CD14-positive monocyte (primary cell): ENCODE results near the gene ITPKB. TPM values are rescaled to one million over a fixed set of nuclear protein-coding genes. Genes with fewer than 3 reads are reported as not detected.

Experiments
- DNase-seq, 3 donors: peaks; one replicate each; pipeline ENCODE4 v3.0.0-alpha.2; 2011 to 2022
- H2AFZ ChIP-seq: 2 replicates; pipeline ENCODE4 v1.6.0; 2012; ENCODE audit warnings: mild to moderate bottlenecking, low read depth, low read length, inconsistent platforms; ENCODE audit not compliant: insufficient read depth, poor library complexity, severe bottlenecking
- H3K27ac ChIP-seq, 2 donors: 1 replicate in 1 of 2; 2 replicates in 1 of 2; pipeline ENCODE4 v1.5.1; 2012 to 2013; ENCODE audit warnings: low read length in 2 of 2, control low read depth in 1 of 2, inconsistent platforms in 1 of 2, low read depth in 1 of 2, mild to moderate bottlenecking in 1 of 2
- H3K27me3 ChIP-seq, 2 donors: one replicate each; pipeline versions ENCODE4 v1.6.0 to v1.6.1; 2011 to 2013; ENCODE audit warnings: low read length in 2 of 2; ENCODE audit not compliant: control insufficient read depth in 2 of 2, insufficient read depth in 2 of 2
- H3K36me3 ChIP-seq, 2 donors: replicated peaks in 1 of 2; 1 replicate in 1 of 2; 2 replicates in 1 of 2; pipeline versions ENCODE4 v1.5.1 to v1.6.1; 2012 to 2013; ENCODE audit warnings: low read length in 2 of 2, control low read depth in 1 of 2, inconsistent platforms in 1 of 2, mild to moderate bottlenecking in 1 of 2; ENCODE audit not compliant: insufficient read depth in 2 of 2, control insufficient read depth in 1 of 2
- H3K4me1 ChIP-seq, 2 donors: 1 replicate in 1 of 2; 2 replicates in 1 of 2; pipeline versions ENCODE4 v1.5.1 to v1.6.1; 2012 to 2013; ENCODE audit warnings: low read length in 2 of 2, control low read depth in 1 of 2, inconsistent platforms in 1 of 2, mild to moderate bottlenecking in 1 of 2, moderate library complexity in 1 of 2; ENCODE audit not compliant: insufficient read depth in 2 of 2, control insufficient read depth in 1 of 2
- H3K4me2 ChIP-seq: replicated peaks from 2 replicates; pipeline ENCODE3; 2012; ENCODE audit warnings: low read length, moderate library complexity, mild to moderate bottlenecking; ENCODE audit not compliant: poor library complexity, severe bottlenecking; ENCODE audit errors: extremely low read depth
- H3K4me3 ChIP-seq, 3 experiments: fragments of 200-600 bp in 1 of 3; sonication (generic) in 1 of 3; replicated peaks in 1 of 3; 1 replicate in 2 of 3; 2 replicates in 1 of 3; pipeline ENCODE4 v1.5.1; 2011 to 2013; ENCODE audit warnings: low read length in 3 of 3, mild to moderate bottlenecking in 3 of 3, control low read depth in 2 of 3, low read depth in 2 of 3, inconsistent platforms in 1 of 3, moderate library complexity in 1 of 3
- H3K79me2 ChIP-seq: 2 replicates; pipeline ENCODE4 v1.6.0; 2012; ENCODE audit warnings: mild to moderate bottlenecking, control low read depth, inconsistent platforms, low read length, moderate library complexity; ENCODE audit not compliant: insufficient read depth
- H3K9ac ChIP-seq: 2 replicates; pipeline ENCODE4 v1.6.0; 2017; ENCODE audit warnings: low read length, mild to moderate bottlenecking; ENCODE audit not compliant: insufficient read depth, poor library complexity, severe bottlenecking
- H3K9me3 ChIP-seq, 2 donors: replicated peaks in 1 of 2; 1 replicate in 1 of 2; 2 replicates in 1 of 2; pipeline versions ENCODE4 v1.5.1 to v1.6.1; 2012 to 2013; ENCODE audit warnings: low read length in 2 of 2, control low read depth in 1 of 2; ENCODE audit not compliant: control insufficient read depth in 1 of 2, insufficient read depth in 1 of 2
- H4K20me1 ChIP-seq: 2 replicates; pipeline ENCODE4 v1.6.0; 2012; ENCODE audit warnings: mild to moderate bottlenecking, low read length, control low read depth, moderate library complexity; ENCODE audit not compliant: insufficient read depth
- H3K27ac Mint-ChIP-seq, 7 donors: one replicate each; pipeline ENCODE4 v1.8.0; 2020; ENCODE audit warnings: mild to moderate bottlenecking in 7 of 7, mixed read lengths in 7 of 7, moderate library complexity in 6 of 7, inconsistent platforms in 2 of 7
- H3K27me3 Mint-ChIP-seq, 3 donors: one replicate each; pipeline ENCODE4 v1.8.0; 2021 to 2022; ENCODE audit warnings: low read depth in 3 of 3, mild to moderate bottlenecking in 3 of 3, mixed read lengths in 3 of 3, moderate library complexity in 3 of 3, inconsistent platforms in 1 of 3
- H3K36me3 Mint-ChIP-seq, 2 donors: one replicate each; pipeline ENCODE4 v1.8.0; 2020; ENCODE audit warnings: mixed read lengths in 2 of 2, inconsistent platforms in 1 of 2, mild to moderate bottlenecking in 1 of 2
- H3K4me1 Mint-ChIP-seq: one replicate; pipeline ENCODE4 v1.8.0; 2020; ENCODE audit warnings: mild to moderate bottlenecking, mixed read lengths
- H3K4me3 Mint-ChIP-seq, 2 donors: one replicate each; pipeline ENCODE4 v1.8.0; 2020; ENCODE audit warnings: mild to moderate bottlenecking in 2 of 2, mixed read lengths in 2 of 2, moderate library complexity in 1 of 2
- H3K9me3 Mint-ChIP-seq, 7 donors: one replicate each; pipeline ENCODE4 v1.8.0; 2020 to 2022; ENCODE audit warnings: mixed read lengths in 7 of 7, mild to moderate bottlenecking in 6 of 7, moderate library complexity in 6 of 7, inconsistent platforms in 2 of 7
- CTCF ChIP-seq: fragments of 200-600 bp; IDR thresholded peaks from one replicate; pipeline ENCODE4 v1.8.0; 2022; ENCODE audit warnings: antibody characterized with exemption, mild to moderate bottlenecking
- WGBS: methylation state at CpG from one replicate; pipeline ENCODE4 v1.1.5; 2013; ENCODE audit warnings: missing lambda C conversion rate; ENCODE audit not compliant: insufficient coverage; 5-methylcytosine and 5-hydroxymethylcytosine counted together
- intact Hi-C, 2 donors: fragments of 100-400 bp; cut with micrococcal nuclease; formaldehyde crosslinking; loops; one replicate each; pipeline versions ENCODE4 v1.15.0 to v1.15.1; 2023
- polyA plus RNA-seq, 3 donors: library from polyadenylated mRNA; depleted of rRNA in 1 of 3; unstranded in 2 of 3; stranded (reverse) in 1 of 3; fragments of 300-500 nt in 2 of 3; fragments of >200 nt in 1 of 3; fragmentation: Illumina TruSeq in 2 of 3; gene quantifications; 1 replicate in 2 of 3; 2 replicates in 1 of 3; pipeline ENCODE4 v1.2.3, GENCODE V29; 2012 to 2021

The ITPKB gene
- polyA plus RNA-seq, 3 donors = 7.3 to 14.4 (median 10.2) TPM

GRCh38 chr1:226590614-226591013 is 148.5 kb downstream of the ITPKB start:
- DNase-seq = no peak
- Histone ChIP-seq H3K4me3 (no peak overlapping the region), H3K9me3 (no peaks in the 10 kb centered on the region), H3K36me3 (no peaks in the 10 kb centered on the region), H3K27me3 (no peaks in the 10 kb centered on the region), H4K20me1 (no peaks in the 10 kb centered on the region), H3K4me1 (peaks cover 17 to 30% of the 10 kb centered on the region in 2 donors), H2AFZ (no peak overlapping the region), H3K27ac (no peak overlapping the region), H3K9ac (no peak overlapping the region), H3K4me2 (no peak overlapping the region), H3K79me2 (no peaks in the 10 kb centered on the region)
- no peak overlapping the region for H3K4me3 Mint-ChIP-seq
- TF ChIP-seq CTCF = no peak
- H3K27me3 Mint-ChIP-seq = peaks cover 0 to 6% (median 2%) of the 10 kb centered on the region in 3 donors
- no peak overlapping the region for H3K27ac Mint-ChIP-seq
- 96% methylated on average over 7 of the region's 7 CpGs for WGBS
- H3K4me1 Mint-ChIP-seq = peaks cover 27% of the 10 kb centered on the region
- H3K9me3 Mint-ChIP-seq = peaks cover 0 to 3% (median 1%) of the 10 kb centered on the region in 7 donors
- H3K36me3 Mint-ChIP-seq = no peaks in the 10 kb centered on the region
- intact Hi-C loops = no loop called here

DNA sequence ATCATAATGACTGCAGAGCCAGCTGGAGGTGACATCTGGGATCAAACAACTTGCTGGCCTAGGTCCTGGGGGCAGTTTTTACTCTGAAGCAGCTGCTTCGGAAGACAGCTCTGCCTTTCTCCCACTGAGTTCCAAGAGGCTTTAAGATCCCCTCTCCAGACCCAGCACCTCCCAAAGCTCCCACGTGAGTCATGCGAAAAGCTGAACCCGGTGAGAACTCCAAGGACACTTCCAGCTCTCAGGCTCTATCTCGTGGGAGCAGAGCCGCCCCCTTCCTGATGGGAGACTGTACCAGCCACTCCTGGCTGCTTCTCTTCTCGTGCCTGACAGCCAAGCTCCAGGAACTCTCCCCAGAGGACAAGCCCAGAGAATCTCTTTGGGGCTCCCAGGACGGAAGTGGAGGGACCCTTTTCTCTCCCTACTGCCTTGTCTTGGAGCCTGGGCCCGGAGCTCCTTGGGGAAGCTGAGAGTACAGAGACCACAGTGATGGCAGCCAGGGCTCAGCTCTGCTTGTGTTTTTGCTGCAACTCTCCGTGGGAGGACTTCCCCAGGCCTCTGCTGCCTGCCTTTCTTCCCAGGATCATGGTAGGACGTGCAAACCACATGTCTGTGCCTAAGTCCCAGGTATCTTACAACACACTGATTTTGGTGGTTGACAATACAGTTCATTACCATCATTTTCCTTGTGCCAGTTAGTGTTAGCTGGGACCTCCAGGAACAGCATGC is 149.9 kb downstream of the ITPKB start:
- Histone ChIP-seq H3K27me3 (no peaks in the 10 kb centered on the region), H3K79me2 (no peaks in the 10 kb centered on the region), H3K4me2 (no peak overlapping the region), H3K9me3 (no peaks in the 10 kb centered on the region), H3K27ac (no peak overlapping the region), H3K9ac (no peak overlapping the region), H2AFZ (peak overlapping the region; percentile 16), H4K20me1 (no peaks in the 10 kb centered on the region), H3K36me3 (no peaks in the 10 kb centered on the region), H3K4me1 (peaks cover 17 to 30% of the 10 kb centered on the region in 2 donors), H3K4me3 (no peak overlapping the region)
- H3K9me3 Mint-ChIP-seq = peaks cover 0 to 1% (median 0%) of the 10 kb centered on the region in 7 donors
- no peak overlapping the region for H3K4me3 Mint-ChIP-seq
- no peak for TF ChIP-seq CTCF
- H3K36me3 Mint-ChIP-seq = no peaks in the 10 kb centered on the region
- peaks cover 0 to 3% (median 2%) of the 10 kb centered on the region in 3 donors for H3K27me3 Mint-ChIP-seq
- no peak for DNase-seq
- 92% methylated on average over 10 of the region's 11 CpGs for WGBS
- peak overlapping the region in 1 of 7 donors; percentile 74 for H3K27ac Mint-ChIP-seq
- peaks cover 34% of the 10 kb centered on the region for H3K4me1 Mint-ChIP-seq
- intact Hi-C loops = no loop called here
